Measurements from ENCODE around the gene TUBB4A. TPM values are rescaled to one million over a fixed set of nuclear protein-coding genes. Genes with fewer than 3 reads are reported as not detected.

TUBB4A gene
- polyA plus RNA-seq, 1 donor from 2014 or later, result 17.8 TPM

GRCh38 chr19:6543866-6544347, 41.8 kb upstream of the TUBB4A start:
- H3K79me2 ChIP-seq (replicated peaks; ENCODE audit: insufficient read depth, low read length), result no peaks in the 10 kb centered on the region
- no peaks in the 10 kb centered on the region for H3K9me2 ChIP-seq (ENCODE audit: insufficient read depth, low read length)
- no peak overlapping the region for H3K4me3 ChIP-seq (ENCODE audit: low read length)
- H3K9me3 ChIP-seq (ENCODE audit: low read length), result no peaks in the 10 kb centered on the region
- no peaks in the 10 kb centered on the region for H3F3A ChIP-seq (ENCODE audit: insufficient read depth, low read length, poor library complexity, severe bottlenecking)
- H3K36me3 ChIP-seq (ENCODE audit: insufficient read depth, low read length), result no peaks in the 10 kb centered on the region
- H4K20me1 ChIP-seq (ENCODE audit: insufficient read depth), result no peaks in the 10 kb centered on the region
- no peak for TF ChIP-seq TAF1 (IDR thresholded peaks at IDR 0.05; ENCODE audit: low read depth)
- TF ChIP-seq SMC3 (conservative IDR thresholded peaks at IDR 0.05; ENCODE audit: poor library complexity), result no peak
- no peak for TF ChIP-seq REST (IDR thresholded peaks at IDR 0.05; ENCODE audit: borderline replicate concordance)
- no peak for TF ChIP-seq EP300 (conservative IDR thresholded peaks at IDR 0.05; ENCODE audit: poor library complexity, severe bottlenecking)
- TF ChIP-seq POLR2AphosphoS5 (IDR thresholded peaks at IDR 0.05), result no peak
- TF ChIP-seq RAD21 (conservative IDR thresholded peaks at IDR 0.05), result no peak
- TF ChIP-seq EZH2 (IDR thresholded peaks at IDR 0.05; ENCODE audit: borderline replicate concordance, insufficient read depth, low read length, poor library complexity, severe bottlenecking), result no peak
- no peak for TF ChIP-seq MXI1 (conservative IDR thresholded peaks at IDR 0.05; ENCODE audit: poor library complexity, severe bottlenecking)
- no peak for TF ChIP-seq CTCF (IDR thresholded peaks at IDR 0.05; ENCODE audit: poor library complexity, severe bottlenecking)
- H3K27ac ChIP-seq (ENCODE audit: low read length), result no peak overlapping the region
- no peak overlapping the region for H3K4me2 ChIP-seq (ENCODE audit: low read length)
- no peak overlapping the region for H2AFZ ChIP-seq (ENCODE audit: low read depth, low read length)
- no peak overlapping the region for H3K9ac ChIP-seq (ENCODE audit: low read length)
- no peaks in the 10 kb centered on the region for H3K27me3 ChIP-seq (ENCODE audit: insufficient read depth, low read depth, low read length)

- Histone ChIP-seq H3K9me3 (ENCODE audit: low read length) (no peaks in the 10 kb centered on the region), H3K27me3 (ENCODE audit: insufficient read depth, low read depth, low read length) (no peaks in the 10 kb centered on the region), H3F3A (ENCODE audit: insufficient read depth, low read length, poor library complexity, severe bottlenecking) (no peaks in the 10 kb centered on the region), H3K27ac (ENCODE audit: low read length) (no peak overlapping the region), H2AFZ (ENCODE audit: low read depth, low read length) (no peak overlapping the region), H3K9ac (ENCODE audit: low read length) (no peak overlapping the region), H4K20me1 (ENCODE audit: insufficient read depth) (no peaks in the 10 kb centered on the region), H3K36me3 (ENCODE audit: insufficient read depth, low read length) (no peaks in the 10 kb centered on the region), H3K4me3 (ENCODE audit: low read length) (no peak overlapping the region), H3K4me2 (ENCODE audit: low read length) (no peak overlapping the region), H3K79me2 (replicated peaks; ENCODE audit: insufficient read depth, low read length) (no peaks in the 10 kb centered on the region), H3K9me2 (ENCODE audit: insufficient read depth, low read length) (no peaks in the 10 kb centered on the region)
- TF ChIP-seq POLR2AphosphoS5 (IDR thresholded peaks at IDR 0.05) (no peak), REST (IDR thresholded peaks at IDR 0.05; ENCODE audit: borderline replicate concordance) (no peak), TAF1 (IDR thresholded peaks at IDR 0.05; ENCODE audit: low read depth) (no peak), EP300 (conservative IDR thresholded peaks at IDR 0.05; ENCODE audit: poor library complexity, severe bottlenecking) (no peak), SMC3 (conservative IDR thresholded peaks at IDR 0.05; ENCODE audit: poor library complexity) (no peak), MXI1 (conservative IDR thresholded peaks at IDR 0.05; ENCODE audit: poor library complexity, severe bottlenecking) (no peak), RAD21 (conservative IDR thresholded peaks at IDR 0.05) (no peak), CTCF (IDR thresholded peaks at IDR 0.05; ENCODE audit: poor library complexity, severe bottlenecking) (no peak), EZH2 (IDR thresholded peaks at IDR 0.05; ENCODE audit: borderline replicate concordance, insufficient read depth, low read length, poor library complexity, severe bottlenecking) (no peak)
Observed at GRCh38 chr19:6540918-6541689, 39.0 kb upstream of the TUBB4A start.

Data from neural cell (in vitro differentiated cells).